K562 (cell line): ENCODE measurements around the gene PDLIM7. TPM values are rescaled to one million over a fixed set of nuclear protein-coding genes. Genes with fewer than 3 reads are reported as not detected.

ENCODE experiments used
- NRF1 ChIP-seq, 2 experiments: fragments of 450-650 bp; IDR thresholded peaks in 1 of 2; conservative IDR thresholded peaks in 1 of 2; 2 replicates each; pipeline ENCODE4 v1.6.1; 2014; ENCODE audit warnings: mild to moderate bottlenecking in 2 of 2
- POLR2A ChIP-seq: fragments of 450-650 bp; conservative IDR thresholded peaks from 2 replicates; pipeline ENCODE4 v1.6.1; 2016
- PTBP1 ChIP-seq: fragments of 200-400 bp; formaldehyde crosslinking; IDR thresholded peaks from 2 replicates; pipeline ENCODE4 v1.6.1; 2017; ENCODE audit warnings: low read depth, low read length
- RBM15 ChIP-seq: fragments of 200-400 bp; formaldehyde crosslinking; IDR thresholded peaks from 2 replicates; pipeline ENCODE4 v1.6.1; 2018; ENCODE audit warnings: mild to moderate bottlenecking, low read length, moderate library complexity; ENCODE audit not compliant: insufficient read depth
- SP2 ChIP-seq: IDR thresholded peaks from 2 replicates; pipeline ENCODE4 v1.6.1; 2011; ENCODE audit warnings: mild to moderate bottlenecking, low read depth, low read length, moderate library complexity; ENCODE audit not compliant: poor library complexity, severe bottlenecking; ENCODE audit errors: extremely low read depth
- ZNF507 ChIP-seq: conservative IDR thresholded peaks from 2 replicates; pipeline ENCODE4 v1.6.1; 2017; ENCODE audit warnings: missing genetic modification characterization, missing compliant biosample characterization
- ZNF717 ChIP-seq: fragments of 250-450 bp; sonication (Bioruptor Pico); IDR thresholded peaks from 2 replicates; pipeline ENCODE4 v1.5.0; 2021
- polyA plus RNA-seq, 8 experiments: library from polyadenylated mRNA; depleted of rRNA in 4 of 8; stranded (reverse) in 5 of 8; unstranded in 3 of 8; fragments of >200 nt; fragmentation: Nextera tagmentation in 2 of 8; fragmentation: Illumina TruSeq in 1 of 8; extraction: Ambion mirVana in 2 of 8; extraction: Trizol in 1 of 8; gene quantifications; 2 replicates each; pipeline versions ENCODE4 v1.2.1 to v1.2.3, GENCODE V29; 2011 to 2014; ENCODE audit warnings: inconsistent platforms in 1 of 8, missing spikeins in 1 of 8
- total RNA-seq, 7 experiments: library from RNA; depleted of rRNA in 6 of 7; stranded (reverse); fragments of >200 nt in 6 of 7; fragmentation: Illumina TruSeq in 2 of 7; extraction: Trizol in 2 of 7; gene quantifications; 2 replicates each; pipeline versions ENCODE4 v1.2.1 to v1.2.3, GENCODE V29; 2011 to 2021; ENCODE audit warnings: low replicate concordance in 1 of 7
- TF ChIP-seq, protein P1 (sequence below): fragments of 450-650 bp; IDR thresholded peaks from 2 replicates; pipeline ENCODE4 v1.6.1; 2018; ENCODE audit not compliant: partially characterized antibody

PDLIM7 gene
- total and polyA plus RNA-seq, 9 of the 15 experiments (the other 6 are each of a cell fraction or from before 2014, with no cell fraction given) = 2.1 to 124 (median 32.6) TPM

GRCh38 chr5:177511181-177511580 lies 13.8 kb upstream of the PDLIM7 start (continued):
- TF ChIP-seq, protein P1, sequence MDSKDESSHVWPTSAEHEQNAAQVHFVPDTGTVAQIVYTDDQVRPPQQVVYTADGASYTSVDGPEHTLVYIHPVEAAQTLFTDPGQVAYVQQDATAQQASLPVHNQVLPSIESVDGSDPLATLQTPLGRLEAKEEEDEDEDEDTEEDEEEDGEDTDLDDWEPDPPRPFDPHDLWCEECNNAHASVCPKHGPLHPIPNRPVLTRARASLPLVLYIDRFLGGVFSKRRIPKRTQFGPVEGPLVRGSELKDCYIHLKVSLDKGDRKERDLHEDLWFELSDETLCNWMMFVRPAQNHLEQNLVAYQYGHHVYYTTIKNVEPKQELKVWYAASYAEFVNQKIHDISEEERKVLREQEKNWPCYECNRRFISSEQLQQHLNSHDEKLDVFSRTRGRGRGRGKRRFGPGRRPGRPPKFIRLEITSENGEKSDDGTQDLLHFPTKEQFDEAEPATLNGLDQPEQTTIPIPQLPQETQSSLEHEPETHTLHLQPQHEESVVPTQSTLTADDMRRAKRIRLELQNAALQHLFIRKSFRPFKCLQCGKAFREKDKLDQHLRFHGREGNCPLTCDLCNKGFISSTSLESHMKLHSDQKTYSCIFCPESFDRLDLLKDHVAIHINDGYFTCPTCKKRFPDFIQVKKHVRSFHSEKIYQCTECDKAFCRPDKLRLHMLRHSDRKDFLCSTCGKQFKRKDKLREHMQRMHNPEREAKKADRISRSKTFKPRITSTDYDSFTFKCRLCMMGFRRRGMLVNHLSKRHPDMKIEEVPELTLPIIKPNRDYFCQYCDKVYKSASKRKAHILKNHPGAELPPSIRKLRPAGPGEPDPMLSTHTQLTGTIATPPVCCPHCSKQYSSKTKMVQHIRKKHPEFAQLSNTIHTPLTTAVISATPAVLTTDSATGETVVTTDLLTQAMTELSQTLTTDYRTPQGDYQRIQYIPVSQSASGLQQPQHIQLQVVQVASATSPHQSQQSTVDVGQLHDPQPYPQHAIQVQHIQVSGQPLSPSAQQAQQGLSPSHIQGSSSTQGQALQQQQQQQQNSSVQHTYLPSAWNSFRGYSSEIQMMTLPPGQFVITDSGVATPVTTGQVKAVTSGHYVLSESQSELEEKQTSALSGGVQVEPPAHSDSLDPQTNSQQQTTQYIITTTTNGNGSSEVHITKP = no peak
- TF ChIP-seq RBM15 (no peak), POLR2A (0 out of 2 replicates have a peak, but pooled peaks have one; percentile 6), ZNF507 (tag) (no peak), ZNF717 (CRISPR knock-in tag) (no peak), PTBP1 (no peak), SP2 (no peak), NRF1 (conservative IDR thresholded peaks at IDR 0.05 in 1 of 2, IDR thresholded peaks at IDR 0.05 in 1 of 2) (no peak)
